Keratinocyte (primary cell): ENCODE results near the gene PRKACA. TPM values are rescaled to one million over a fixed set of nuclear protein-coding genes. Genes with fewer than 3 reads are reported as not detected.

Experiments used
- DNase-seq: peaks from one replicate; pipeline ENCODE4 v3.0.0-alpha.2; 2011; ENCODE audit warnings: low read depth, missing footprints, low spot score
- FAIRE-seq: peaks from 2 replicates; lab custom pipeline; 2011; peaks lifted over from hg19 to GRCh38; lab: Jason Lieb, UNC
- H2AFZ ChIP-seq: 2 replicates; pipeline ENCODE4 v1.6.0; 2012; ENCODE audit warnings: low read length, control low read depth, inconsistent platforms; ENCODE audit not compliant: control insufficient read depth
- H3K27ac ChIP-seq: 2 replicates; pipeline ENCODE4 v1.5.1; 2011; ENCODE audit warnings: low read length; ENCODE audit not compliant: control insufficient read depth, insufficient read depth
- H3K27me3 ChIP-seq: 3 replicates; pipeline ENCODE4 v1.6.0; 2011; ENCODE audit warnings: low read length; ENCODE audit not compliant: control insufficient read depth, insufficient read depth; ENCODE audit errors: extremely low read depth
- H3K36me3 ChIP-seq, 2 experiments: 2 replicates in 1 of 2; 3 replicates in 1 of 2; pipeline ENCODE4 v1.5.1; 2011; ENCODE audit warnings: low read length in 2 of 2, mild to moderate bottlenecking in 1 of 2; ENCODE audit not compliant: control insufficient read depth in 2 of 2, insufficient read depth in 2 of 2; ENCODE audit errors: extremely low read depth in 1 of 2
- H3K4me1 ChIP-seq: 3 replicates; pipeline ENCODE4 v1.5.1; 2011; ENCODE audit warnings: low read length; ENCODE audit not compliant: control insufficient read depth, insufficient read depth; ENCODE audit errors: extremely low read depth
- H3K4me2 ChIP-seq: 3 replicates; pipeline ENCODE4 v1.6.0; 2011; ENCODE audit warnings: low read depth, low read length; ENCODE audit not compliant: control insufficient read depth, insufficient read depth; ENCODE audit errors: extremely low read depth
- H3K4me3 ChIP-seq, 3 experiments: fragments of 200-600 bp in 1 of 3; sonication (generic) in 1 of 3; 2 replicates in 2 of 3; 3 replicates in 1 of 3; pipeline ENCODE4 v1.5.1; 2011 to 2016; ENCODE audit warnings: low read length in 3 of 3, mild to moderate bottlenecking in 3 of 3, control low read depth in 2 of 3, inconsistent platforms in 1 of 3, low read depth in 1 of 3, mixed read lengths in 1 of 3, mixed run types in 1 of 3, moderate library complexity in 1 of 3; ENCODE audit not compliant: control insufficient read depth in 2 of 3, insufficient read depth in 2 of 3; ENCODE audit errors: extremely low read depth in 1 of 3
- H3K79me2 ChIP-seq: 2 replicates; pipeline ENCODE4 v1.6.0; 2012; ENCODE audit warnings: low read length; ENCODE audit not compliant: control insufficient read depth, insufficient read depth
- H3K9ac ChIP-seq: 3 replicates; pipeline ENCODE4 v1.6.0; 2011; ENCODE audit warnings: low read length; ENCODE audit not compliant: control insufficient read depth, insufficient read depth; ENCODE audit errors: extremely low read depth
- H3K9me1 ChIP-seq: 3 replicates; pipeline ENCODE4 v1.6.0; 2011; ENCODE audit warnings: low read length; ENCODE audit not compliant: control insufficient read depth, insufficient read depth; ENCODE audit errors: extremely low read depth
- H3K9me3 ChIP-seq: 2 replicates; pipeline ENCODE4 v1.5.1; 2012; ENCODE audit warnings: low read depth, low read length; ENCODE audit not compliant: control insufficient read depth
- H4K20me1 ChIP-seq: 3 replicates; pipeline ENCODE4 v1.6.0; 2011; ENCODE audit warnings: low read length; ENCODE audit not compliant: control insufficient read depth, insufficient read depth; ENCODE audit errors: extremely low read depth
- EZH2 ChIP-seq: IDR thresholded peaks from one replicate; pipeline ENCODE4 v1.6.1; 2012; ENCODE audit warnings: inconsistent platforms, mild to moderate bottlenecking, low read length, moderate library complexity
- dilution Hi-C: fragments of 300-500 bp; cut with MboI; formaldehyde crosslinking; loops from one replicate; pipeline ENCODE4 v1.7.0; 2020; ENCODE audit warnings: low sequenced_read_pairs; ENCODE audit not compliant: extremely low pct_ligation_motif_present
- polyA plus RNA-seq, 5 experiments: library from polyadenylated mRNA; depleted of rRNA in 3 of 5; stranded (reverse) in 3 of 5; stranded (forward) in 1 of 5; unstranded in 1 of 5; fragments of >200 nt; gene quantifications; 1 replicate in 1 of 5; 2 replicates in 3 of 5; 3 replicates in 1 of 5; pipeline versions ENCODE4 v1.2.1 to v1.2.3, GENCODE V29; 2011 to 2012; ENCODE audit warnings: missing spikeins in 2 of 5, low read depth in 1 of 5, low replicate concordance in 1 of 5
- TF ChIP-seq, protein P1 (sequence below), 3 experiments: IDR thresholded peaks in 1 of 3; conservative IDR thresholded peaks in 1 of 3; optimal IDR thresholded peaks in 1 of 3; 2 replicates in 2 of 3; 3 replicates in 1 of 3; pipeline versions ENCODE3 to v1.5.1; 2011; ENCODE audit warnings: low read length in 3 of 3, mild to moderate bottlenecking in 3 of 3, moderate library complexity in 2 of 3, control low read depth in 1 of 3, inconsistent platforms in 1 of 3; ENCODE audit not compliant: insufficient read depth in 2 of 3; ENCODE audit errors: extremely low read depth in 1 of 3

The PRKACA gene
- polyA plus RNA-seq, 1 donor (not counting 4 experiments of a cell fraction or from before 2014, with no cell fraction given) = 13.7 TPM

DNA sequence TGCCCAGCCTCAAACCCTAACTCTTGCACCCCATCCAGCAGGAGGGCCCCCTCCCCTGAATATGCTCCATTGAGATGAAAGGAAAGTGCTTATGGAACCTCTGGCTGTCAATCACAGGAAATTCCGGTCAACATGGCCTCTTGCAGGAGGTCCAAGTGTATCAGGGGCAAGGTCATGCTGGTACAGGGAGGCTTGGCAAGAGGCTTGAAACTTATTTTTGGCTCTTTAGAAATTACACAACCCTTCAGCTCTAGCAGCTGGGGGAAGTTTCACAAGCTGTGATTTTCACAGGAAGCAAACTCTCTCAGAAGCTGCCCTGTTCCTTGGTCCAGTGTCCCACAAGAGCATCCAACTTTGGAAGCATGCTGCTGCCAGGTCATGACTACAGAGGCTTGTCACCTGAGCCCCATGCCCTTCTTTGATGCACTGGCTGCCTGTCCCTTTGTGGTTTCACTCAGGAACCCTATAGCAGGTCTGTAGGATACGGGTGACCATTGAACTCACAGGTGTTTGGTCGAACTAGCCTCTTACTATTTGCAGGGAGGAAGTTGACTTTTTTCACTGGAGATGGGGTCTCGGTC lies 10.5 kb upstream of the PRKACA start:
- Histone ChIP-seq H3K9me1 (no peaks in the 10 kb centered on the region), H3K9ac (no peak overlapping the region), H3K27me3 (no peaks in the 10 kb centered on the region), H3K4me3 (no peak overlapping the region), H3K79me2 (no peaks in the 10 kb centered on the region), H3K27ac (no peak overlapping the region), H4K20me1 (no peaks in the 10 kb centered on the region), H2AFZ (no peak overlapping the region), H3K36me3 (peaks cover 0 to 5% of the 10 kb centered on the region in 2 experiments), H3K9me3 (no peaks in the 10 kb centered on the region), H3K4me1 (no peaks in the 10 kb centered on the region), H3K4me2 (no peak overlapping the region)
- FAIRE-seq = no peak
- no peak for DNase-seq
- dilution Hi-C loops = no loop called here
- TF ChIP-seq, protein P1, sequence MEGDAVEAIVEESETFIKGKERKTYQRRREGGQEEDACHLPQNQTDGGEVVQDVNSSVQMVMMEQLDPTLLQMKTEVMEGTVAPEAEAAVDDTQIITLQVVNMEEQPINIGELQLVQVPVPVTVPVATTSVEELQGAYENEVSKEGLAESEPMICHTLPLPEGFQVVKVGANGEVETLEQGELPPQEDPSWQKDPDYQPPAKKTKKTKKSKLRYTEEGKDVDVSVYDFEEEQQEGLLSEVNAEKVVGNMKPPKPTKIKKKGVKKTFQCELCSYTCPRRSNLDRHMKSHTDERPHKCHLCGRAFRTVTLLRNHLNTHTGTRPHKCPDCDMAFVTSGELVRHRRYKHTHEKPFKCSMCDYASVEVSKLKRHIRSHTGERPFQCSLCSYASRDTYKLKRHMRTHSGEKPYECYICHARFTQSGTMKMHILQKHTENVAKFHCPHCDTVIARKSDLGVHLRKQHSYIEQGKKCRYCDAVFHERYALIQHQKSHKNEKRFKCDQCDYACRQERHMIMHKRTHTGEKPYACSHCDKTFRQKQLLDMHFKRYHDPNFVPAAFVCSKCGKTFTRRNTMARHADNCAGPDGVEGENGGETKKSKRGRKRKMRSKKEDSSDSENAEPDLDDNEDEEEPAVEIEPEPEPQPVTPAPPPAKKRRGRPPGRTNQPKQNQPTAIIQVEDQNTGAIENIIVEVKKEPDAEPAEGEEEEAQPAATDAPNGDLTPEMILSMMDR (optimal IDR thresholded peaks at IDR 0.05 in 1 of 3, IDR thresholded peaks at IDR 0.05 in 1 of 3, conservative IDR thresholded peaks at IDR 0.05 in 1 of 3; ENCODE audit: extremely low read depth in 1 of 3, insufficient read depth in 2 of 3, low read length in 3 of 3) = no peak
- TF ChIP-seq EZH2 = no peak

DNA sequence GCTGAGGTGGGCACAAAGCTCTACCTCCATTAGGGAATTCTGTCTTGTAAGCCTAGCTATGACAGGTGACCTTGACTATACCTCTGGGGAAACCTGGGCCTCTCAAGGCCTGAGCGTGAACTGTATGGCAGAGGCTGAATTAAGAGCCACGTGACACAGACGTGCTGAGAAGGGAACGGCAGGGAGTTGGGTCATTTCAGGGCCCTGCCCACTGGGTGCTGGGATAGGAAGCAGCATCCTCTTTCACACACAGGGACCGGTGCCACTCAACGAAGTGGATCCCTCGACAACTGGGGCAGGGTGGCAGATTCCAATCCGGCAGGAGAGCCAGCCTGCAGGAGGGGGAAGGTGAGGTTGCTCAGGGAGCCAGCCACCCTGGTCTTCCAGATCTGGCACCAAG lies 9.6 kb upstream of the PRKACA start:
- dilution Hi-C loops = no loop called here
- Histone ChIP-seq H3K9ac (no peak overlapping the region), H4K20me1 (no peaks in the 10 kb centered on the region), H3K79me2 (no peaks in the 10 kb centered on the region), H3K4me1 (no peaks in the 10 kb centered on the region), H3K4me3 (no peak overlapping the region), H3K9me1 (no peaks in the 10 kb centered on the region), H3K9me3 (no peaks in the 10 kb centered on the region), H3K27ac (no peak overlapping the region), H3K4me2 (no peak overlapping the region), H3K27me3 (no peaks in the 10 kb centered on the region), H2AFZ (no peak overlapping the region), H3K36me3 (peaks cover 0 to 5% of the 10 kb centered on the region in 2 experiments)
- TF ChIP-seq, protein P1 (optimal IDR thresholded peaks at IDR 0.05 in 1 of 3, IDR thresholded peaks at IDR 0.05 in 1 of 3, conservative IDR thresholded peaks at IDR 0.05 in 1 of 3; ENCODE audit: extremely low read depth in 1 of 3, insufficient read depth in 2 of 3, low read length in 3 of 3) = no peak
- TF ChIP-seq EZH2 = no peak
- DNase-seq = no peak
- FAIRE-seq = no peak
